ENCODE measurements around the gene SDK1.

SDK1 gene

GRCh38 chr7:4083513-4083912 is 782.5 kb downstream of the SDK1 start:
- H3K23ac ChIP-seq (ENCODE audit: low read length), result no peak overlapping the region
- no peaks in the 10 kb centered on the region for H3K9me3 ChIP-seq (ENCODE audit: insufficient read depth, low read depth, low read length)
- H3K18ac ChIP-seq (ENCODE audit: low read length), result no peak overlapping the region
- H3K4ac ChIP-seq (ENCODE audit: low read depth, low read length), result no peak overlapping the region
- H3K79me1 ChIP-seq (ENCODE audit: low read length), result no peaks in the 10 kb centered on the region
- peaks cover 8 to 13% of the 10 kb centered on the region in 2 experiments for H3K36me3 ChIP-seq (ENCODE audit: control insufficient read depth in 1 of 2, insufficient read depth in 2 of 2, low read length in 2 of 2)
- no peak overlapping the region for H2AK5ac ChIP-seq (ENCODE audit: low read length)
- H2BK120ac ChIP-seq (ENCODE audit: insufficient read depth, low read length, poor library complexity), result no peak overlapping the region
- H3K79me2 ChIP-seq (ENCODE audit: control insufficient read depth, insufficient read depth, low read length, poor library complexity), result no peaks in the 10 kb centered on the region
- no peak overlapping the region for H2BK5ac ChIP-seq (ENCODE audit: low read depth, low read length, poor library complexity)
- no peak overlapping the region for H3K9ac ChIP-seq (ENCODE audit: low read length)
- no peaks in the 10 kb centered on the region for H3K27me3 ChIP-seq (ENCODE audit: insufficient read depth, low read length)
- H3K14ac ChIP-seq (ENCODE audit: low read length), result no peak overlapping the region
- no peak overlapping the region for H3K4me3 ChIP-seq (ENCODE audit: low read depth, low read length)
- no peak overlapping the region for H2BK12ac ChIP-seq (ENCODE audit: low read length)
- H3K27ac ChIP-seq (ENCODE audit: low read depth, low read length), result no peak overlapping the region
- H4K91ac ChIP-seq (ENCODE audit: low read depth, low read length), result no peak overlapping the region
- no peak overlapping the region for H4K8ac ChIP-seq (ENCODE audit: low read depth, low read length)
- no peak for DNase-seq
- no peaks in the 10 kb centered on the region for H3K4me1 ChIP-seq (ENCODE audit: control insufficient read depth in 1 of 2, insufficient read depth in 2 of 2, low read length in 2 of 2)
- no peak overlapping the region for H4K12ac ChIP-seq (ENCODE audit: low read depth, low read length)
- WGBS (ENCODE audit: extremely low coverage, insufficient coverage, insufficient read length), result no CpG with 5 or more reads among the region's 1 CpG
- H2AFZ ChIP-seq (ENCODE audit: insufficient read depth, low read length, poor library complexity), result no peak overlapping the region
- H3K4me2 ChIP-seq (ENCODE audit: low read length), result no peak overlapping the region

- Histone ChIP-seq H3K9me3 (ENCODE audit: insufficient read depth, low read depth, low read length) (no peaks in the 10 kb centered on the region), H3K4me3 (ENCODE audit: low read depth, low read length) (no peak overlapping the region), H4K91ac (ENCODE audit: low read depth, low read length) (no peak overlapping the region), H3K18ac (ENCODE audit: low read length) (no peak overlapping the region), H3K36me3 (ENCODE audit: control insufficient read depth in 1 of 2, insufficient read depth in 2 of 2, low read length in 2 of 2) (peaks cover 8 to 13% of the 10 kb centered on the region in 2 experiments), H3K27me3 (ENCODE audit: insufficient read depth, low read length) (no peaks in the 10 kb centered on the region), H3K9ac (ENCODE audit: low read length) (peak overlapping the region; percentile 4), H3K79me2 (ENCODE audit: control insufficient read depth, insufficient read depth, low read length, poor library complexity) (no peaks in the 10 kb centered on the region), H2AFZ (ENCODE audit: insufficient read depth, low read length, poor library complexity) (no peak overlapping the region), H2AK5ac (ENCODE audit: low read length) (no peak overlapping the region), H3K23ac (ENCODE audit: low read length) (no peak overlapping the region), H4K12ac (ENCODE audit: low read depth, low read length) (no peak overlapping the region), H2BK12ac (ENCODE audit: low read length) (no peak overlapping the region), H3K27ac (ENCODE audit: low read depth, low read length) (no peak overlapping the region), H3K4ac (ENCODE audit: low read depth, low read length) (no peak overlapping the region), H3K4me2 (ENCODE audit: low read length) (no peak overlapping the region), H4K8ac (ENCODE audit: low read depth, low read length) (no peak overlapping the region), H2BK5ac (ENCODE audit: low read depth, low read length, poor library complexity) (no peak overlapping the region), H2BK120ac (ENCODE audit: insufficient read depth, low read length, poor library complexity) (no peak overlapping the region), H3K4me1 (ENCODE audit: control insufficient read depth in 1 of 2, insufficient read depth in 2 of 2, low read length in 2 of 2) (no peaks in the 10 kb centered on the region), H3K14ac (ENCODE audit: low read length) (no peak overlapping the region), H3K79me1 (ENCODE audit: low read length) (no peaks in the 10 kb centered on the region)
- WGBS (ENCODE audit: extremely low coverage, insufficient coverage, insufficient read length), result no CpG with 5 or more reads among the region's 6 CpGs
- DNase-seq, result no peak
Observed at GRCh38 chr7:4084271-4084670, 783.2 kb downstream of the SDK1 start.

GRCh38 chr7:4085937-4086691 is 785.1 kb downstream of the SDK1 start:
- H4K91ac ChIP-seq (ENCODE audit: low read depth, low read length), result no peak overlapping the region
- no peak overlapping the region for H3K27ac ChIP-seq (ENCODE audit: low read depth, low read length)
- H2BK120ac ChIP-seq (ENCODE audit: insufficient read depth, low read length, poor library complexity), result no peak overlapping the region
- no peak overlapping the region for H3K18ac ChIP-seq (ENCODE audit: low read length)
- H2BK5ac ChIP-seq (ENCODE audit: low read depth, low read length, poor library complexity), result no peak overlapping the region
- H3K36me3 ChIP-seq (ENCODE audit: control insufficient read depth in 1 of 2, insufficient read depth in 2 of 2, low read length in 2 of 2), result peaks cover 6 to 7% of the 10 kb centered on the region in 2 experiments
- H2AFZ ChIP-seq (ENCODE audit: insufficient read depth, low read length, poor library complexity), result no peak overlapping the region
- H2BK12ac ChIP-seq (ENCODE audit: low read length), result no peak overlapping the region
- whole genome bisulfite sequencing (ENCODE audit: extremely low coverage, insufficient coverage, insufficient read length), result no CpG with 5 or more reads among the region's 12 CpGs
- no peaks in the 10 kb centered on the region for H3K4me1 ChIP-seq (ENCODE audit: control insufficient read depth in 1 of 2, insufficient read depth in 2 of 2, low read length in 2 of 2)
- no peaks in the 10 kb centered on the region for H3K79me2 ChIP-seq (ENCODE audit: control insufficient read depth, insufficient read depth, low read length, poor library complexity)
- no peak overlapping the region for H3K9ac ChIP-seq (ENCODE audit: low read length)
- no peaks in the 10 kb centered on the region for H3K9me3 ChIP-seq (ENCODE audit: insufficient read depth, low read depth, low read length)
- DNase-seq, result no peak
- H3K14ac ChIP-seq (ENCODE audit: low read length), result no peak overlapping the region
- no peak overlapping the region for H2AK5ac ChIP-seq (ENCODE audit: low read length)
- H3K4ac ChIP-seq (ENCODE audit: low read depth, low read length), result no peak overlapping the region
- H3K23ac ChIP-seq (ENCODE audit: low read length), result no peak overlapping the region
- H3K4me2 ChIP-seq (ENCODE audit: low read length), result no peak overlapping the region
- H4K8ac ChIP-seq (ENCODE audit: low read depth, low read length), result no peak overlapping the region
- H3K79me1 ChIP-seq (ENCODE audit: low read length), result no peaks in the 10 kb centered on the region
- H3K4me3 ChIP-seq (ENCODE audit: low read depth, low read length), result no peak overlapping the region
- H3K27me3 ChIP-seq (ENCODE audit: insufficient read depth, low read length), result no peaks in the 10 kb centered on the region
- H4K12ac ChIP-seq (ENCODE audit: low read depth, low read length), result no peak overlapping the region

- Histone ChIP-seq H3K9ac (ENCODE audit: low read length) (no peak overlapping the region), H3K4me1 (ENCODE audit: control insufficient read depth in 1 of 2, insufficient read depth in 2 of 2, low read length in 2 of 2) (peaks cover 0 to 3% of the 10 kb centered on the region in 2 experiments), H3K27me3 (ENCODE audit: insufficient read depth, low read length) (no peaks in the 10 kb centered on the region), H2AFZ (ENCODE audit: insufficient read depth, low read length, poor library complexity) (no peak overlapping the region), H4K91ac (ENCODE audit: low read depth, low read length) (no peak overlapping the region), H3K9me3 (ENCODE audit: insufficient read depth, low read depth, low read length) (no peaks in the 10 kb centered on the region), H2AK5ac (ENCODE audit: low read length) (no peak overlapping the region), H3K18ac (ENCODE audit: low read length) (no peak overlapping the region), H3K14ac (ENCODE audit: low read length) (no peak overlapping the region), H3K23ac (ENCODE audit: low read length) (no peak overlapping the region), H3K4me3 (ENCODE audit: low read depth, low read length) (no peak overlapping the region), H4K12ac (ENCODE audit: low read depth, low read length) (no peak overlapping the region), H2BK120ac (ENCODE audit: insufficient read depth, low read length, poor library complexity) (no peak overlapping the region), H2BK12ac (ENCODE audit: low read length) (no peak overlapping the region), H3K4ac (ENCODE audit: low read depth, low read length) (no peak overlapping the region), H3K79me1 (ENCODE audit: low read length) (no peaks in the 10 kb centered on the region), H2BK5ac (ENCODE audit: low read depth, low read length, poor library complexity) (no peak overlapping the region), H4K8ac (ENCODE audit: low read depth, low read length) (no peak overlapping the region), H3K4me2 (ENCODE audit: low read length) (no peak overlapping the region), H3K79me2 (ENCODE audit: control insufficient read depth, insufficient read depth, low read length, poor library complexity) (no peaks in the 10 kb centered on the region), H3K27ac (ENCODE audit: low read depth, low read length) (no peak overlapping the region), H3K36me3 (ENCODE audit: control insufficient read depth in 1 of 2, insufficient read depth in 2 of 2, low read length in 2 of 2) (peaks cover 6 to 7% of the 10 kb centered on the region in 2 experiments)
- WGBS (ENCODE audit: extremely low coverage, insufficient coverage, insufficient read length), result no CpG with 5 or more reads among the region's 1 CpG
- DNase-seq, result no peak
Observed at GRCh38 chr7:4086723-4087122, 785.7 kb downstream of the SDK1 start.

Data from trophoblast cell (in vitro differentiated cells and primary cell).